Activated effector memory CD4-positive, alpha-beta T cell treated with anti-CD3 and anti-CD28 coated beads, Interleukin-2, amount 50 U/mL, for 16 hours (primary cell): Measurements from ENCODE around the gene TRMT1.
A peak's percentile ranks its signal among the peaks of the same experiment; 100 is the strongest.

Source experiments
- DNase-seq: peaks from one replicate; pipeline ENCODE4 v3.0.0-alpha.2; 2020

TRMT1 gene

GRCh38 chr19:13069415-13070359 is 46.9 kb downstream of the TRMT1 start:
- DNase-seq: no peak

GRCh38 chr19:13068085-13068846 is 48.3 kb downstream of the TRMT1 start:
- DNase-seq: no peak

DNA sequence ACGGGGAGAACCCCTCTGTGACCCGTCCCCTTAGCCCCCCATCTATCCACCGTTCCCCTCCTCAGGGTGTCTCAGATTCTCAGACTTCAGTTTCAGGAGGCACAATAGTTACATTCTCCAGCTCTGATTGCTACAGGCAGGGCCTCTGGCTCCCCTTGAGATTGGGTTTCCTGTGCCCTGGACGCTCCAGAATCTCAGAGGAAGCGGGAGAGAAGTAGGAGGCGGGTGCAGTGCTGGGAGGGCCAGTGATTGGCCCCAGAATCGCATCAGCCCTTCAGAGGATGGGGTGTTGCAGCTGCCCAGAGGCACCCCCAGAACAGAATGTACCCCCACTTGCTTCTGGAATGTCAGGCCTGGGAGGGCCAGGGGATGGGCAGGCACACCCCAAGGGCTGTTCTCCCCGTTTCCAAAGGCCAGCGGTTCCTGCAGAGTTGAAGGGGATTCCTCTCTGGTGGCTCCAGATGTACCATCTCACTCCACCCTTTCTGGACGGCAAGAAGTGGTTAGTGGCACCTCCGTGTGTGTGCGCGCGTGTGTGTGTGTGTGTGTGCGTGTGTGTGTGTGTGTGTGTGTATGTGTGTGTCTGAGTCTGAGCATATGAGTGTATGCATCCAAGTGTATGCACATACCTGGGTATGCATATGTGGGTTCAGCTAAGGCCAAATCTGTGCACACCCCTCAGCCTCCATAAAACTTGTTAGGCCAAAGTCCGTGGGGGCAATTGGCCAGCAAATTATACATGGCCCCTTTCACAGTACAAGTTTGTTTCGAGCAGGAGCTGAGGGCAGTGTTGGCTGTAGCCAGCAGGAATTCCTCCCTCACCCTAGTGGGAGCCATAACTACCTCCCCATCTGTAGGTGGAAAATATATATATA is 49.4 kb downstream of the TRMT1 start:
- no peak for DNase-seq

- no peak for DNase-seq
These were observed 50.3 kb downstream of the TRMT1 start for GRCh38 chr19:13066226-13066625.

DNA sequence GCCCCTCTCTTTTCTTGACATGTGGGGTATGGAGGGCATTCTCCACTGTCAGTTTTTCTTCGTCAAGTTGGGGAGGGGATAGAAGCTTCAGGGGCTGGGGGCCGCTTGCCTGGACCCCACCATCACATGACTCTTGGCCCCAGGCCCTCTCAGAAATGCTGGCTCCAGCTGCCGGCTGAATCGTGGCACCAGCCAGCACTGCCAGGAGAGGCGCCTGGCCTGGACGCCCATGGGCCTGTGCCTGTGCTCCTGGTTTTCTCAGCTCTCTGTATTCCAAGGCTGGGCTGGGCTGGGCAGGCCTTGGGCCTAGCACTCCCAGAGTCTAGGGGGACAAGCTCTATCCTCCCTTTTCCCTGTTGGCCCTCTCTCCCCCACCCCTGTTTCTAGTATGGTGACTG is 52.4 kb downstream of the TRMT1 start:
- DNase-seq: no peak

GRCh38 chr19:13063461-13064091 is 53.0 kb downstream of the TRMT1 start:
- no peak for DNase-seq

- DNase-seq: no peak
These were observed 54.2 kb downstream of the TRMT1 start for GRCh38 chr19:13062317-13062716.

DNA sequence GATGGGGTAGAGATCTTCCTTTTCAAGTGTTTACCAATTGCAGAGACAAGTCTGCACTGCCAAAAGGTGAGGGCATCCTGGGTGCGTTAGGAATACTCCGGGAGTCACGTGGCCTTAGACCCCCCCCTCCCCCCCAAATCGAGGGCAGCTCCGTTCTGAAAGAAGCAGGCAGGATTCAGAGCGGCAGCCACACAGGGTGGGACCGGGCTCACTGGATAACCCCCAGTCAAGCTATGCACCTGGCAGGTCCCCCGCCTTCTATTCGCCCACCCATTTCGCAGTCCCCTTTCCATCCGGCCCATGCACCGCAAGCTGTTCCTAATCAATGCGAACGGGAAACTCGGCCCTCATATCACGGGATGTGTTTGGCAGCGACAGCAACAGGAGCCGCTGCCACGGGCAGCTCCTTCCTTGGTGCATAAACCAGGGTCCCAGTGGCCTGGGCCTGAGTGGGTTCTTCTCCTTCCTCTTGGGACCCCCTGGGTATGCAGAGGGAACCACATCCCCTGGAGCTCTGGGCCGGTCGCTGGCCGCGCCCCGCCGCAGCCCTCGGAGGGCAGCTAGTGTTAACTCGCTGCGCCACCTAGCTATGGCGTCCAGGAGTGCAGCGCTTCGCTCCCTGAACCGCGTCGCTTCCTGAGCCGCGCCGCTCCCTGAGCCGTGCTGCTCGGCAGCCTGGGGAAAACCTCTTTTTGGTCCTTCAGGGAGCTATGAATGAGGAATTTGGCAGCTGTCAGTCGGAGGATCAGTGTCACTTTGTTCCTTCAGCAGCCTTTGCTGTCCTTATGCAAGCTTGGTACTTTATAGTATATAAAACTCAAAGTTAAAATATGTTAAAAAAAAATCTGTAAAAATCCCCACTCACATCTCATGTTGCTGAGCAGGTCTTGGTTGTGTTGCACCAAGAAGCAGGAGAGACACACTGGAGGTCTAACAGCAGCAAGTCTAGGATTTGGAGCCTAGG is 55.3 kb downstream of the TRMT1 start:
- DNase-seq: peak; percentile 91

DNA sequence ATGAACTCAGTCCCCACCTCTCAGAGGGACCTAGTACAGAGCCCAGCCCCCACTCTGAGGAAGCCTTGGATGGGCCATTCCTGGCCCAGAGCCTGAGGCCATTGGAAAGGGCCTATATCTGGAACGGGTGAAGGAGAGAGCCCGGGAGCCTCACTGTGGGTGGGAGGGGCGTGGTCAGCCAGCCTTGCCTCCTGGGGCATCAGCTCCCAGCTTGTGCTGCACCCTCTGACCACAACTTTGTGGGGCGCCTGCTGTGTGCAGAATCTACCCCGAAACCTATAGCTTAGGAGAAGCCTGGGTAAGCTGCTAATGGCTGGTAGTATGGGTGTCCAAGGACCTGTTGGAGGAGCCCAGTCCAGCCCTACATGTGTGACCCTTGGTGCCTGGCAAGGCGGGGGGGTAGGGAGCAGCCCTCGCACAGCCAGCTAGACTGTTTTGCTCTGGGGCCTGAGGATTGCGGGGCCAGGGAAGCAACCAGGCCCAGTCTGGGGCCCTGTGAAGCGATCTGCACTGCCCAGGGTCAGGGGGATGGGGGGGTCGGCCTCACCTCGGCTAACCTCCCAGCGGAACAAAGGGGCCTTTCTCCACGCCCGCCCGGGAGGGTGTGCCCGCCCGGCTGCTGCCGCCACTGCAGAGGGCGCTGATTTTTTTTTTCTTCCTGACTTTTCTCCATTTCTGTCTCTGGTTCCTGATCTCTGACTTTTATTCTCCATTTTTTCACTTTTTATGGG is 56.1 kb downstream of the TRMT1 start:
- no peak for DNase-seq

GRCh38 chr19:13058951-13059660 is 57.4 kb downstream of the TRMT1 start:
- no peak for DNase-seq

- DNase-seq: no peak
These were observed 58.8 kb downstream of the TRMT1 start for GRCh38 chr19:13057744-13058143.

- DNase-seq: no peak
These were observed 59.4 kb downstream of the TRMT1 start for GRCh38 chr19:13057147-13057572.

GRCh38 chr19:13056052-13056660 is 60.4 kb downstream of the TRMT1 start:
- DNase-seq: no peak

- DNase-seq: no peak
These were observed 61.1 kb downstream of the TRMT1 start for GRCh38 chr19:13055213-13056051.
